Mesendoderm (in vitro differentiated cells): ENCODE data around the gene UNC5B.
A peak's percentile ranks its signal among the peaks of the same experiment; 100 is the strongest.

Source experiments
- DNase-seq: peaks from one replicate; pipeline ENCODE4 v3.0.0; 2013
- H2AK5ac ChIP-seq: 2 replicates; pipeline ENCODE4 v1.6.1; 2013; ENCODE audit warnings: low read length, inconsistent platforms
- H2BK120ac ChIP-seq: 2 replicates; pipeline ENCODE4 v1.6.1; 2013; ENCODE audit warnings: low read depth, mild to moderate bottlenecking, low read length, moderate library complexity, mixed read lengths
- H2BK15ac ChIP-seq: replicated peaks from 2 replicates; pipeline ENCODE4 v1.6.1; 2013; ENCODE audit warnings: low read depth, mild to moderate bottlenecking, moderate library complexity
- H2BK5ac ChIP-seq: 2 replicates; pipeline ENCODE4 v1.6.1; 2013; ENCODE audit warnings: low read length, inconsistent platforms
- H3K18ac ChIP-seq: 2 replicates; pipeline ENCODE4 v1.6.1; 2013; ENCODE audit warnings: mild to moderate bottlenecking, low read length, mixed read lengths
- H3K23ac ChIP-seq: one replicate; pipeline ENCODE4 v1.6.1; 2013; ENCODE audit warnings: low read length
- H3K27ac ChIP-seq: 2 replicates; pipeline ENCODE4 v1.5.1; 2013; ENCODE audit warnings: low read depth, mild to moderate bottlenecking, inconsistent platforms, low read length, moderate library complexity
- H3K27me3 ChIP-seq: 2 replicates; pipeline ENCODE4 v1.6.1; 2013; ENCODE audit warnings: low read length, control low read depth, mild to moderate bottlenecking, inconsistent platforms; ENCODE audit not compliant: insufficient read depth, poor library complexity
- H3K36me3 ChIP-seq: 2 replicates; pipeline ENCODE4 v1.6.1; 2013; ENCODE audit warnings: low read length, inconsistent platforms; ENCODE audit not compliant: control insufficient read depth, insufficient read depth
- H3K4ac ChIP-seq: one replicate; pipeline ENCODE4 v1.6.1; 2013; ENCODE audit warnings: low read depth, mild to moderate bottlenecking, low read length, moderate library complexity
- H3K4me1 ChIP-seq: 2 replicates; pipeline ENCODE4 v1.6.1; 2013; ENCODE audit warnings: low read depth, low read length, inconsistent platforms; ENCODE audit not compliant: control insufficient read depth
- H3K4me2 ChIP-seq: 2 replicates; pipeline ENCODE4 v1.6.1; 2013; ENCODE audit warnings: low read length
- H3K4me3 ChIP-seq: 2 replicates; pipeline ENCODE4 v1.5.1; 2013; ENCODE audit warnings: mild to moderate bottlenecking, low read length
- H3K56ac ChIP-seq: one replicate; pipeline ENCODE4 v1.6.1; 2013; ENCODE audit warnings: low read length
- H3K79me1 ChIP-seq: 2 replicates; pipeline ENCODE4 v1.6.1; 2013; ENCODE audit warnings: low read length, inconsistent platforms
- H3K79me2 ChIP-seq: 2 replicates; pipeline ENCODE4 v1.6.1; 2013; ENCODE audit warnings: mild to moderate bottlenecking, low read length; ENCODE audit not compliant: control insufficient read depth, insufficient read depth
- H3K9ac ChIP-seq: 2 replicates; pipeline ENCODE4 v1.6.1; 2013; ENCODE audit warnings: low read length, inconsistent platforms
- H4K5ac ChIP-seq: one replicate; pipeline ENCODE4 v1.6.1; 2013; ENCODE audit warnings: low read length
- H4K8ac ChIP-seq: one replicate; pipeline ENCODE4 v1.6.1; 2013; ENCODE audit warnings: low read depth, mild to moderate bottlenecking, control low read depth, low read length, moderate library complexity
- WGBS: extraction: QIAGEN DNeasy Blood & Tissue Kit; methylation state at CpG from one replicate; pipeline ENCODE4 v1.1.7; 2013; ENCODE audit warnings: low lambda C conversion rate, missing lambda C conversion rate; ENCODE audit not compliant: insufficient coverage; ENCODE audit errors: extremely low coverage; 5-methylcytosine and 5-hydroxymethylcytosine counted together

Gene UNC5B

DNA sequence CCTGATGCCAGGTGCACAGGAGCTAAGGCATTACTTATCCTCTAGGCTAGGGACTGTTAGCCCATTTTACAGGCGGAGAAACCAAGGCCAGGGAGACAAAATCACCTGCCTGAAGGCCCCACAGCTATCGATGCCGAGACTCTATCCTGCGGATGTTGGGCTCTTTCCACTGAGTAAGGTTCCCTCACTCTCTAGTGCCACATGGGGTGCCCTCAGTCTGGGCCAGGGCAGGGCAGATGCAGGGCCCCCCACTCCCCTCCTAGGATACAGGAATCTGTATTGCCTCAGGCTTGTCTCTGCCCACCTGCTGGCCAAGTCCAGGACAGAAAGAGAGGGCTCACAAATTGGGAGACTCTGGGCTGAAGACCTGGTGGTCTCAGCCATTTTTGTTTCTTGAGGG lies 45.7 kb downstream of the UNC5B start:
- no peak overlapping the region for H3K9ac ChIP-seq
- no peak overlapping the region for H3K23ac ChIP-seq
- H3K79me2 ChIP-seq: no peaks in the 10 kb centered on the region
- no peaks in the 10 kb centered on the region for H3K27me3 ChIP-seq
- no CpG with 5 or more reads among the region's 4 CpGs for WGBS
- H3K36me3 ChIP-seq: no peaks in the 10 kb centered on the region
- H2BK15ac ChIP-seq: no peak overlapping the region
- no peak overlapping the region for H2BK120ac ChIP-seq
- H4K5ac ChIP-seq: no peak overlapping the region
- H3K4me1 ChIP-seq: peaks cover 17% of the 10 kb centered on the region
- no peak overlapping the region for H3K4ac ChIP-seq
- H3K4me2 ChIP-seq: no peak overlapping the region
- peaks cover 2% of the 10 kb centered on the region for H3K79me1 ChIP-seq
- no peak overlapping the region for H2AK5ac ChIP-seq
- no peak for DNase-seq
- no peak overlapping the region for H3K18ac ChIP-seq
- no peak overlapping the region for H3K27ac ChIP-seq
- H3K4me3 ChIP-seq: no peak overlapping the region
- H2BK5ac ChIP-seq: no peak overlapping the region
- H3K56ac ChIP-seq: no peak overlapping the region
- no peak overlapping the region for H4K8ac ChIP-seq

DNA sequence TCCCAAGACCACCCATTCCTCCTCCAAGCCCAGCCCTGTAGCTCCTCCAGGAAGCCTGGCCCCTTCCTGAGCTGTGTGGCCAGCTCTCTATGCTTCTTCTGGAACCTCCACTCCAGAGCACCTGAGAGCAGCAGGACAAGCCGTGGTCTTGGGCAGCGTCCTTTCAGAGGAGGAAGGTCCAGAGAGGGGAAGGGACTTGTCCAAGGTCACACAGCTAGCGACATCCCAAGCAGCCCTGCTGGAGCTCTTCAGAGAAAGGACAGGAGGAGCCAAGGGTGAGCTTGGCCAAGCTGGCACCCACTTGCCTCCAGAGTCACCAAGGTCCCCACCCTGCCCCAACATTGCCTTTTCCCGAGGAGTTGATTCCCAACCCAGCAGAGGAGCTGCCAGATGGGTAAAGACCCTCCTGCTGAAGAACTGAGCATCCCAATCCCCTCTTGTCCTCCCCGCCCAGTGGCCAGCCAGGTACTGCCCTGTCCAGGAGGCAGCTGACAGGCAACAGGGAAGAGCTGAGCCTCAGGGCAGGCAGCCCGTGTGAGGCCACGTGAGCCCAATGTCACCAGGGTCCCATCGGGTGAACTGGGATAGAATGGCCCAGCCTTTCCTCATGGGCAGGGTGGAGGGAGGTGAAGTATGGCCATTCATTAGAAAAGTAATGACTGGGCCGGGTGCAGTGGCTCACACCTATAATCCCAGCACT lies 46.2 kb downstream of the UNC5B start:
- Histone ChIP-seq H3K23ac (no peak overlapping the region), H3K36me3 (no peaks in the 10 kb centered on the region), H3K4me3 (no peak overlapping the region), H3K27ac (no peak overlapping the region), H3K9ac (no peak overlapping the region), H3K79me1 (peaks cover 2% of the 10 kb centered on the region), H3K4me2 (no peak overlapping the region), H2BK120ac (no peak overlapping the region), H3K27me3 (no peaks in the 10 kb centered on the region), H3K79me2 (no peaks in the 10 kb centered on the region), H4K5ac (no peak overlapping the region), H3K4ac (no peak overlapping the region), H3K18ac (no peak overlapping the region), H2BK5ac (no peak overlapping the region), H3K4me1 (peaks cover 19% of the 10 kb centered on the region), H2BK15ac (no peak overlapping the region), H2AK5ac (no peak overlapping the region), H4K8ac (no peak overlapping the region), H3K56ac (no peak overlapping the region)
- DNase-seq: no peak
- no CpG with 5 or more reads among the region's 9 CpGs for WGBS

DNA sequence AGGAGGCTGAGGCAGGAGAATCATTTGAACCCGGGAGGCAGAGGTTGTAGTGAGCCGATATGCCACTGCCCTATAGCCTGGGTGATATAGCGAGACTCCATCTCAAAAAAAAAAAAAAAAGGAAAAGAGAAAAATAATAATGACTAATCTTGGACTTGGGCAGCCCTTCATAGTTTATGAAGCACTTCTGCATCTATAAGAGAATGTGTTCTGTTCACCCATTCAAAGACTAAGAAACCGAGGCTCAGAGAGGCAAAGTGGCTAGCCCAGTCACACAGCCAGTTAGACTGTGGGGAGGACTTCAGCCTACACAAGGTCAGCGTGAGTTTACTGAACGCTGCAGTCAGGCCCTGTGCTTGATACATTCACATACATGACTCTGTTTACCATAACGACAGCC lies 46.9 kb downstream of the UNC5B start:
- Histone ChIP-seq H3K18ac (no peak overlapping the region), H2BK5ac (no peak overlapping the region), H2AK5ac (no peak overlapping the region), H3K79me1 (peaks cover 2% of the 10 kb centered on the region), H2BK120ac (no peak overlapping the region), H3K56ac (no peak overlapping the region), H3K79me2 (no peaks in the 10 kb centered on the region), H3K4ac (no peak overlapping the region), H3K4me3 (no peak overlapping the region), H3K4me1 (peaks cover 16% of the 10 kb centered on the region), H3K4me2 (no peak overlapping the region), H3K27me3 (no peaks in the 10 kb centered on the region), H3K27ac (no peak overlapping the region), H3K36me3 (no peaks in the 10 kb centered on the region), H3K23ac (no peak overlapping the region), H3K9ac (no peak overlapping the region), H4K8ac (no peak overlapping the region), H2BK15ac (no peak overlapping the region), H4K5ac (no peak overlapping the region)
- DNase-seq: no peak
- WGBS: no CpG with 5 or more reads among the region's 7 CpGs

DNA sequence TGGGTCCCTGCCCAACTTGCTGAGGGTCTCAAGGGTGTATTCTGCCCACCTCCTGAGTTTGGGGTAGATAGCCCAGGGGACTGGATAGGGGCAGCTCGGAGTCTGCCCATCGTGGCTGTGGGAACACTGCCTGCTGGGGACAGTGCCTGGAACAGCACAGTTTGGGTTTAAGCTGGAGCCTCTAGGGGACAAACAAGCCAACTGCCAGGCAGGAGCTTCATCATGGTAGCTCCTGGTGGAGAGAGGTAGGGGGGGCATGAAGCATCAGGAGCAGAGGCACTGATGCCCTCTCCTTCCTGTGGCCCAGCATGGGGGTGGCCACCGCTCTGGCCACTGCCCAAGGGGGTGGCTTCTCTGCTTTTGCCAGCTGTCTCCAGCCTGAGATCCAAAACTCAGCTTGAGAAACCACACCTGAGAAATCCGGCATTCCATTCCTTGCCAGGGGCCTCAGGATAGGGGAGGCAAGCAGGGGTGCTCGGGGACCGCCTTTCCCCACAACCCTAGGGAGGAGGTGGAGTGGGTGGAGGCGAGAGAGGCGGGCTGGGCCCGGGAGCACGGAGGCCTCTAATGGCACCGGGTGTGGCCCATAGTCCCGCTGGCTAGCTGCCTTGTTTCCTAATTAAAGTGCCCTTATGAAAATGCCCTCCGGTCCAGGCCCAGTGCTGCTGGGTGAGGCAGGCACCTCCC lies 47.6 kb downstream of the UNC5B start:
- Histone ChIP-seq H3K23ac (peak overlapping the region; percentile 20), H3K27me3 (no peaks in the 10 kb centered on the region), H3K4me3 (no peak overlapping the region), H3K9ac (peak overlapping the region; percentile 24), H3K79me2 (no peaks in the 10 kb centered on the region), H3K4me1 (peaks cover 18% of the 10 kb centered on the region), H4K8ac (no peak overlapping the region), H2BK15ac (no peak overlapping the region), H2AK5ac (no peak overlapping the region), H3K4me2 (no peak overlapping the region), H2BK5ac (no peak overlapping the region), H3K79me1 (peaks cover 2% of the 10 kb centered on the region), H3K56ac (peak overlapping the region; percentile 64), H3K18ac (peak overlapping the region; percentile 0), H3K27ac (no peak overlapping the region), H4K5ac (no peak overlapping the region), H3K4ac (no peak overlapping the region), H3K36me3 (no peaks in the 10 kb centered on the region), H2BK120ac (no peak overlapping the region)
- no peak for DNase-seq
- no CpG with 5 or more reads among the region's 13 CpGs for WGBS

DNA sequence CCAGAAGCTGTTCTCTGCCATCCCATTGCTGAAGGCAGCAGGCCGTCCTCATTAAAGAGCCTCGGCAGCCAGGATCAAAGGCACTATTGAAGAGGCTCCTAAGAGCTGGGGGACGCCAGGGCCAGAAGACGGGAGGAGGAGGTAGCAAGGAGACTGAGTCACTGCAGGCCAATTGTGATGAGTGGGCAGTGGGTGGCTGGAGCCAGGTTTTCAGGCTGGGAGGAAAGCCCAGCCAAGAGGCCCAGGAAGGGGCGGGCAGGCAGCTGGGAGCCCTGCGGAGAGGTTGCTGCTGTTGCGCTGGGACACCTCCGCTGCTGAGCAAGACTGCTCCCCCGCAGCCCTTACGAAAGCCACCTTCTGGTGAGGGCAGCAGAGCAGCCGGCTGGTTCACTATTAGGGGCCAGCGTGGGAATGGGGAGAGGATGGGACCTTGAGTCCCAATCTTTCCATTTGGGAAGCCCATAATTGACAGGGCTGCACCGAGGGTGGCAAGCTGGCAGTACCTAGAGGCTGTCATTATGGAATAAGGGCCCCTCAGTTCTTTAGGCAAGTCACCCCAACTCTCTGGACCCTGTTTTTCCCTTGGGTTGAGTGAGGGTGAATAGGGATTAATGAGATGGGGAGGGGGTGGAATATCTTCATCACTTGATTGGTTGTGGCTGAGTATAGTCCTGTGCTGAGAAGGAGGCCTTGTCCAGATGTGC lies 48.4 kb downstream of the UNC5B start:
- no peak overlapping the region for H2BK15ac ChIP-seq
- H4K5ac ChIP-seq: no peak overlapping the region
- peak overlapping the region; percentile 0 for H3K18ac ChIP-seq
- no peaks in the 10 kb centered on the region for H3K79me2 ChIP-seq
- H3K36me3 ChIP-seq: no peaks in the 10 kb centered on the region
- no peaks in the 10 kb centered on the region for H3K27me3 ChIP-seq
- no peak overlapping the region for H3K23ac ChIP-seq
- peaks cover 2% of the 10 kb centered on the region for H3K79me1 ChIP-seq
- peaks cover 21% of the 10 kb centered on the region for H3K4me1 ChIP-seq
- H3K9ac ChIP-seq: peak overlapping the region; percentile 24
- DNase-seq: peak; percentile 63
- no peak overlapping the region for H3K4ac ChIP-seq
- no peak overlapping the region for H4K8ac ChIP-seq
- H2BK120ac ChIP-seq: no peak overlapping the region
- peak overlapping the region; percentile 64 for H3K56ac ChIP-seq
- H2AK5ac ChIP-seq: no peak overlapping the region
- peak overlapping the region; percentile 11 for H2BK5ac ChIP-seq
- no CpG with 5 or more reads among the region's 13 CpGs for WGBS
- H3K4me3 ChIP-seq: no peak overlapping the region
- H3K4me2 ChIP-seq: no peak overlapping the region
- H3K27ac ChIP-seq: no peak overlapping the region
